AG10803 (cell line): ENCODE results near the gene DISC1.

Experiments
- DNase-seq: peaks from one replicate; pipeline ENCODE4 v3.0.0; 2010; ENCODE audit warnings: low read depth
- H3K4me3 ChIP-seq: 2 replicates; pipeline ENCODE4 v1.5.1; 2011; ENCODE audit warnings: mild to moderate bottlenecking, low read length, control low read depth
- CTCF ChIP-seq: conservative IDR thresholded peaks from 2 replicates; pipeline ENCODE4 v1.5.1; 2011; ENCODE audit warnings: mild to moderate bottlenecking, low read length, control low read depth, inconsistent platforms

The DISC1 gene

GRCh38 chr1:231991231-231991630 lies 364.6 kb downstream of the DISC1 start:
- no peak for DNase-seq
- H3K4me3 ChIP-seq, result no peak overlapping the region
- no peak for TF ChIP-seq CTCF

GRCh38 chr1:231993968-231994455 lies 367.4 kb downstream of the DISC1 start:
- no peak for DNase-seq
- H3K4me3 ChIP-seq, result no peak overlapping the region
- no peak for TF ChIP-seq CTCF

GRCh38 chr1:231998791-231999190 lies 372.2 kb downstream of the DISC1 start:
- no peak for TF ChIP-seq CTCF
- H3K4me3 ChIP-seq, result no peak overlapping the region
- no peak for DNase-seq

- H3K4me3 ChIP-seq, result no peak overlapping the region
- DNase-seq, result no peak
- no peak for TF ChIP-seq CTCF
Observed at GRCh38 chr1:232005300-232005699, 378.7 kb downstream of the DISC1 start.

GRCh38 chr1:232009741-232010140 lies 383.2 kb downstream of the DISC1 start:
- no peak for TF ChIP-seq CTCF
- H3K4me3 ChIP-seq, result no peak overlapping the region
- DNase-seq, result no peak

- peak; percentile 53 for DNase-seq
- H3K4me3 ChIP-seq, result no peak overlapping the region
- no peak for TF ChIP-seq CTCF
Observed at GRCh38 chr1:232011961-232012360, 385.4 kb downstream of the DISC1 start.

GRCh38 chr1:232012773-232013386 lies 386.3 kb downstream of the DISC1 start:
- no peak for TF ChIP-seq CTCF

More at GRCh38 chr1:232012773-232013386, 386.3 kb downstream of the DISC1 start:
- no peak overlapping the region for H3K4me3 ChIP-seq
- peak; percentile 70 for DNase-seq
